Activated T-helper 17 cell treated with anti-CD3 and anti-CD28 coated beads, Interleukin-2, amount 50 U/mL, for 72 hours (primary cell): ENCODE data around the gene COLEC12. TPM values are rescaled to one million over a fixed set of nuclear protein-coding genes. Genes with fewer than 3 reads are reported as not detected.

Experiments used
- ATAC-seq: fragments of 150-1000 bp; cut with Tn5 transposase; replicated peaks from 2 replicates; pipeline ENCODE4 v1.10.0; 2021; ENCODE audit warnings: mild to moderate bottlenecking, moderate library complexity
- H3K27ac Mint-ChIP-seq: one replicate; pipeline ENCODE4 v1.8.0; 2022; ENCODE audit warnings: mixed read lengths
- H3K27me3 Mint-ChIP-seq: one replicate; pipeline ENCODE4 v1.8.0; 2022; ENCODE audit warnings: mixed read lengths
- H3K36me3 Mint-ChIP-seq: one replicate; pipeline ENCODE4 v1.8.0; 2022; ENCODE audit warnings: low read depth, mild to moderate bottlenecking, mixed read lengths
- H3K4me1 Mint-ChIP-seq: one replicate; pipeline ENCODE4 v1.8.0; 2022; ENCODE audit warnings: mixed read lengths
- H3K4me3 Mint-ChIP-seq: one replicate; pipeline ENCODE4 v1.8.0; 2022; ENCODE audit warnings: mild to moderate bottlenecking, mixed read lengths
- H3K9me3 Mint-ChIP-seq: one replicate; pipeline ENCODE4 v1.8.0; 2022; ENCODE audit warnings: mixed read lengths
- total RNA-seq, 2 donors: library from RNA; stranded (reverse); gene quantifications; one replicate each; pipeline ENCODE4 v1.2.3, GENCODE V29; 2022

COLEC12 gene
- total RNA-seq, 2 donors from 2014 or later: not detected

GRCh38 chr18:369224-370015 is 131.1 kb downstream of the COLEC12 start:
- Mint-ChIP-seq H3K9me3 (no peaks in the 10 kb centered on the region), H3K4me1 (no peaks in the 10 kb centered on the region), H3K36me3 (no peaks in the 10 kb centered on the region), H3K27ac (no peak overlapping the region), H3K4me3 (no peak overlapping the region), H3K27me3 (peaks cover 4% of the 10 kb centered on the region)
- ATAC-seq: no peak

GRCh38 chr18:366466-367061 is 133.9 kb downstream of the COLEC12 start:
- Mint-ChIP-seq H3K27me3 (peaks cover 6% of the 10 kb centered on the region), H3K4me3 (no peak overlapping the region), H3K4me1 (no peaks in the 10 kb centered on the region), H3K36me3 (no peaks in the 10 kb centered on the region), H3K9me3 (no peaks in the 10 kb centered on the region), H3K27ac (no peak overlapping the region)
- ATAC-seq: no peak

- Mint-ChIP-seq H3K27me3 (peaks cover 16% of the 10 kb centered on the region), H3K27ac (no peak overlapping the region), H3K4me1 (no peaks in the 10 kb centered on the region), H3K4me3 (no peak overlapping the region), H3K9me3 (no peaks in the 10 kb centered on the region), H3K36me3 (no peaks in the 10 kb centered on the region)
- ATAC-seq: no peak
Measured at GRCh38 chr18:365651-366050, 134.8 kb downstream of the COLEC12 start.

GRCh38 chr18:364256-364826 is 136.2 kb downstream of the COLEC12 start:
- no peaks in the 10 kb centered on the region for H3K9me3 Mint-ChIP-seq
- no peak for ATAC-seq
- no peak overlapping the region for H3K27ac Mint-ChIP-seq
- H3K36me3 Mint-ChIP-seq: no peaks in the 10 kb centered on the region
- H3K4me1 Mint-ChIP-seq: no peaks in the 10 kb centered on the region
- H3K27me3 Mint-ChIP-seq: peaks cover 16% of the 10 kb centered on the region
- no peak overlapping the region for H3K4me3 Mint-ChIP-seq

- Mint-ChIP-seq H3K27ac (no peak overlapping the region), H3K9me3 (no peaks in the 10 kb centered on the region), H3K36me3 (no peaks in the 10 kb centered on the region), H3K4me1 (no peaks in the 10 kb centered on the region), H3K4me3 (no peak overlapping the region), H3K27me3 (peaks cover 16% of the 10 kb centered on the region)
- ATAC-seq: no peak
Measured at GRCh38 chr18:363301-364085, 137.0 kb downstream of the COLEC12 start.

GRCh38 chr18:362311-363290 is 137.9 kb downstream of the COLEC12 start:
- no peaks in the 10 kb centered on the region for H3K9me3 Mint-ChIP-seq
- peaks cover 16% of the 10 kb centered on the region for H3K27me3 Mint-ChIP-seq
- no peak for ATAC-seq
- H3K4me3 Mint-ChIP-seq: no peak overlapping the region
- H3K36me3 Mint-ChIP-seq: no peaks in the 10 kb centered on the region
- H3K4me1 Mint-ChIP-seq: no peaks in the 10 kb centered on the region
- no peak overlapping the region for H3K27ac Mint-ChIP-seq

GRCh38 chr18:361941-362310 is 138.6 kb downstream of the COLEC12 start:
- Mint-ChIP-seq H3K9me3 (no peaks in the 10 kb centered on the region), H3K27me3 (peaks cover 16% of the 10 kb centered on the region), H3K4me1 (no peaks in the 10 kb centered on the region)

GRCh38 chr18:361100-361732 is 139.3 kb downstream of the COLEC12 start:
- H3K27me3 Mint-ChIP-seq: peaks cover 16% of the 10 kb centered on the region
- no peaks in the 10 kb centered on the region for H3K9me3 Mint-ChIP-seq
- H3K27ac Mint-ChIP-seq: no peak overlapping the region
- H3K4me3 Mint-ChIP-seq: no peak overlapping the region
- no peaks in the 10 kb centered on the region for H3K36me3 Mint-ChIP-seq
- no peaks in the 10 kb centered on the region for H3K4me1 Mint-ChIP-seq
- no peak for ATAC-seq

More at GRCh38 chr18:361941-362310, 138.6 kb downstream of the COLEC12 start:
- Mint-ChIP-seq H3K4me3 (no peak overlapping the region), H3K36me3 (no peaks in the 10 kb centered on the region), H3K27ac (no peak overlapping the region)
- ATAC-seq: no peak

- no peak overlapping the region for H3K4me3 Mint-ChIP-seq
Measured at GRCh38 chr18:360676-361075, 139.8 kb downstream of the COLEC12 start.

GRCh38 chr18:356778-357177 is 143.7 kb downstream of the COLEC12 start:
- no peaks in the 10 kb centered on the region for H3K36me3 Mint-ChIP-seq
- no peaks in the 10 kb centered on the region for H3K4me1 Mint-ChIP-seq
- ATAC-seq: no peak
- H3K27ac Mint-ChIP-seq: no peak overlapping the region
- H3K27me3 Mint-ChIP-seq: peaks cover 23% of the 10 kb centered on the region
- H3K9me3 Mint-ChIP-seq: no peaks in the 10 kb centered on the region
- H3K4me3 Mint-ChIP-seq: no peak overlapping the region

More at GRCh38 chr18:360676-361075, 139.8 kb downstream of the COLEC12 start:
- Mint-ChIP-seq H3K36me3 (no peaks in the 10 kb centered on the region), H3K9me3 (no peaks in the 10 kb centered on the region), H3K27ac (no peak overlapping the region), H3K4me1 (no peaks in the 10 kb centered on the region), H3K27me3 (peaks cover 15% of the 10 kb centered on the region)
- no peak for ATAC-seq

- no peaks in the 10 kb centered on the region for H3K4me1 Mint-ChIP-seq
Measured at GRCh38 chr18:355678-356077, 144.8 kb downstream of the COLEC12 start.

GRCh38 chr18:354471-354870 is 146.0 kb downstream of the COLEC12 start:
- ATAC-seq: no peak
- Mint-ChIP-seq H3K27me3 (peaks cover 15% of the 10 kb centered on the region), H3K4me1 (no peaks in the 10 kb centered on the region), H3K9me3 (no peaks in the 10 kb centered on the region), H3K36me3 (no peaks in the 10 kb centered on the region), H3K4me3 (no peak overlapping the region), H3K27ac (no peak overlapping the region)

More at GRCh38 chr18:355678-356077, 144.8 kb downstream of the COLEC12 start:
- no peak overlapping the region for H3K27ac Mint-ChIP-seq
- H3K9me3 Mint-ChIP-seq: no peaks in the 10 kb centered on the region
- ATAC-seq: no peak
- H3K36me3 Mint-ChIP-seq: no peaks in the 10 kb centered on the region
- H3K4me3 Mint-ChIP-seq: no peak overlapping the region
- H3K27me3 Mint-ChIP-seq: peaks cover 16% of the 10 kb centered on the region

- Mint-ChIP-seq H3K27me3 (peaks cover 15% of the 10 kb centered on the region), H3K4me1 (no peaks in the 10 kb centered on the region), H3K9me3 (no peaks in the 10 kb centered on the region), H3K36me3 (no peaks in the 10 kb centered on the region), H3K27ac (no peak overlapping the region), H3K4me3 (no peak overlapping the region)
- no peak for ATAC-seq
Measured at GRCh38 chr18:354003-354402, 146.5 kb downstream of the COLEC12 start.
